Adrenal gland (tissue), 5 donors: ENCODE measurements around the gene GPSM3.

ENCODE experiments used
- CTCF ChIP-seq, 6 experiments: fragments of 450-650 bp in 4 of 6; fragments of 200-600 bp in 2 of 6; sonication (generic) in 1 of 6; IDR thresholded peaks; 1 replicate in 5 of 6; 2 replicates in 1 of 6; pipeline versions ENCODE4 v1.5.1 to v1.8.0; 2016 to 2021; ENCODE audit warnings: antibody characterized with exemption in 6 of 6, mild to moderate bottlenecking in 2 of 6, moderate library complexity in 1 of 6
- POLR2A ChIP-seq, 2 donors: fragments of 450-650 bp; IDR thresholded peaks; one replicate each; pipeline ENCODE4 v1.6.1; 2017; ENCODE audit warnings: antibody characterized with exemption in 2 of 2, mild to moderate bottlenecking in 2 of 2, moderate library complexity in 1 of 2
- donor health status: DM: no; HTN: no; CAD: no.

GRCh38 chr6:32239462-32239861 lies 47.0 kb upstream of the GPSM3 start:
- TF ChIP-seq POLR2A (IDR thresholded peaks at IDR 0.05) (no peak), CTCF (IDR thresholded peaks at IDR 0.05) (no peak)
